DMS114 treated with DMSO at 0.1 percent for 48 hours (cell line): ENCODE measurements around the gene CP.
"Not testable (repeated sequence)": the region's sequence is repeated elsewhere in the genome, so short reads cannot be mapped to it uniquely, and the experiment has no call there.

ENCODE experiments used
- DNase-seq: peaks from one replicate; lab custom pipeline; 2025; ENCODE audit not compliant: unreplicated experiment; lab: John Stamatoyannopoulos, UW

CP gene

GRCh38 chr3:149221783-149222517 is at the start of gene CP:
Gene CP (minus strand): TSS chr3:149221829. CDS start chr3:149221792, 37 bp downstream.
- DNase-seq: no peak

GRCh38 chr3:149270180-149270579 is 48.6 kb upstream of the CP start:
- DNase-seq: no peak

- no peak for DNase-seq
Observed at GRCh38 chr3:149269687-149270086, 48.1 kb upstream of the CP start.

GRCh38 chr3:149267565-149267964 is 45.9 kb upstream of the CP start:
- DNase-seq: no peak

GRCh38 chr3:149266736-149267135 is 45.1 kb upstream of the CP start:
- no peak for DNase-seq

- no peak for DNase-seq
Observed at GRCh38 chr3:149263856-149264255, 42.2 kb upstream of the CP start.

GRCh38 chr3:149258714-149259113 is 37.1 kb upstream of the CP start:
- DNase-seq: no peak

- no peak for DNase-seq
Observed at GRCh38 chr3:149258298-149258697, 36.7 kb upstream of the CP start.

GRCh38 chr3:149252272-149252671 is 30.6 kb upstream of the CP start:
- no peak for DNase-seq

- DNase-seq: no peak
Observed at GRCh38 chr3:149251186-149251585, 29.6 kb upstream of the CP start.

GRCh38 chr3:149247929-149248691 is 26.5 kb upstream of the CP start:
- no peak for DNase-seq

GRCh38 chr3:149247008-149247710 is 25.5 kb upstream of the CP start:
- DNase-seq: no peak

GRCh38 chr3:149245738-149246451 is 24.3 kb upstream of the CP start:
- no peak for DNase-seq

GRCh38 chr3:149243540-149243939 is 21.9 kb upstream of the CP start:
- DNase-seq: no peak

GRCh38 chr3:149239357-149239936 is 17.8 kb upstream of the CP start:
- DNase-seq: no peak

- not testable (repeated sequence) for DNase-seq
Observed at GRCh38 chr3:149238268-149238667, 16.6 kb upstream of the CP start.

- no peak for DNase-seq
Observed at GRCh38 chr3:149235599-149236424, 14.2 kb upstream of the CP start.

GRCh38 chr3:149234671-149235245 is 13.1 kb upstream of the CP start:
- DNase-seq: no peak

- DNase-seq: no peak
Observed at GRCh38 chr3:149233323-149233722, 11.7 kb upstream of the CP start.

- no peak for DNase-seq
Observed at GRCh38 chr3:149231871-149232270, 10.2 kb upstream of the CP start.
